ENCODE measurements around the gene TMEM60.

DNA sequence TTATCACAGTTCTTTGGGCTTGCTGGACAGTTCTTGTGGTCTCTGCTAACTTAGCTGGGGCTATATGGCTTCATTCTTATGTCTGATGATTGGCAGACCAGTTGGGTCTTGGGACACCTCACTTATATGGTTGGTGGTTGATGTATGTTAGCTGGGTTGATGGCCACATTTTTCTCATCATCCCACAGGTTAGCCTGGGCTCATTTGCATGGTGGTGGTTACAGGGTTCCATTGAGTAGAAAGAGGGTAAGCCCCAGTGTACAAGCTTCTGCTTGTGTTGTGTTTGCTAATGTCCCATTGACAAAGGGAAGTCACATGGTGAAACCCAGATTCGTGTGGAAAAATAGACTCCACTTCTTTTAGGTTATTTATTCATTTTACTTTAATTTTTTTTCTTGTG is 40.6 kb downstream of the TMEM60 start:
- TF ChIP-seq CTCF (IDR thresholded peaks at IDR 0.05) (no peak), POLR2A (IDR thresholded peaks at IDR 0.05) (no peak)

All from lower leg skin (tissue), 3 donors.